Transverse colon (tissue), 4 donors: ENCODE results near the gene SMIM21.

Experiments used
- EP300 ChIP-seq: sonication (generic); formaldehyde crosslinking; IDR thresholded peaks from one replicate; pipeline ENCODE4 v1.6.1; 2017; ENCODE audit warnings: antibody characterized with exemption, low read depth
- POLR2A ChIP-seq: fragments of 450-650 bp; IDR thresholded peaks from one replicate; pipeline ENCODE4 v1.6.1; 2016; ENCODE audit warnings: antibody characterized with exemption, mild to moderate bottlenecking, moderate library complexity
- POLR2AphosphoS5 ChIP-seq, 3 donors: sonication (generic); formaldehyde crosslinking; IDR thresholded peaks; one replicate each; pipeline ENCODE4 v1.6.1; 2016; ENCODE audit warnings: antibody characterized with exemption in 3 of 3
- TF ChIP-seq, protein P1 (sequence below), 5 experiments: fragments of 200-600 bp in 3 of 5; fragments of 450-650 bp in 2 of 5; sonication (generic) in 3 of 5; IDR thresholded peaks; 1 replicate in 2 of 5; 2 replicates in 3 of 5; pipeline ENCODE4 v1.5.1; 2016 to 2017; ENCODE audit warnings: antibody characterized with exemption in 5 of 5, inconsistent platforms in 3 of 5, mild to moderate bottlenecking in 2 of 5, moderate library complexity in 1 of 5

DNA sequence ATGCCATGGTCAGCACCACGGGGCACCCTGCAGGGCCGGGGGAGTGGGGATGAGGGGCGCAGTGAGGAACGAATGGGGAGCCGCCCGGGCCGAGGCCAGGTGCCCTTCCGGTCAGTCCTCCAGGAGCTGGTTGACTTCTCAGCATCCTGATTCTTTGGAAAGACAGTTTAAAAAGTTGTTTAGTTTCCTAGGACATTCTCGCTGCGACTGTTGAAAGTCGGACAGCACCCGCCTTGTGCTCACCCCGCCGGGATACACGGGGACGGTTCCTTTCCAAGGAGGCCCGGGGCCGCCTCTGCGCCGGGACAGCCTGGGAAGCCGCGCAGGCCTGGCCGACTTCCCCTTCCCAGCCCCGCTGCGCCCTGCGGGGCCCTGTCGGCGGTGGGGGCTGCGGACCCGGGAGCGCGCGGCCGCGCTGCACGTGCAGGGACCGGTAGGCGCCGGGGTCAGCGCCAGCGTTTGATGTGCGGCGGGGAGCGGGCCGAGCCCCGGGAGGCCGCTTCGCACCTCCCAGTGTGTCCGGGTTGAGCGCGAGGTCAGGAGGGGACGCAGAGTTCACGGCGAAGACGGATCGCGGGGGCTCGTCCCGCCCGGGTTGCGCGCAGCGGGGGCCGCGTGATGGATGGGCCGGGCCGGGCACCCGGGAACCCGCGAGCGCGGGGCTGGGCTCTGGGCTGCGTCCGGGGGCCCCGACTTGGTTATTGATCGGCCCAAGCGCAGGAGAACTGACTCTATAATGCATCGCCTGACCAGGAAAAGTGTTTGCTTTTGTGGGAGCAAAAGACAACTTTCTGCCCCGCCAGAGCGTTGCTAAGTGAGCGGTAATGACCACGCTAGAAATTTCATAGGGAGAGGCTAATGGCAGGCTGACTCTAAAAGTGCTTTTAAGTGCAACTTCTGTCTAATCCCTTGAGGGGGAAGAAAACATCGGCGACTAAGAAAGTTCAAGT is 28.0 kb upstream of the SMIM21 start:
- TF ChIP-seq POLR2A (no peak), POLR2AphosphoS5 (IDR thresholded peaks at IDR 0.05) (no peak), EP300 (no peak)
- TF ChIP-seq, protein P1, sequence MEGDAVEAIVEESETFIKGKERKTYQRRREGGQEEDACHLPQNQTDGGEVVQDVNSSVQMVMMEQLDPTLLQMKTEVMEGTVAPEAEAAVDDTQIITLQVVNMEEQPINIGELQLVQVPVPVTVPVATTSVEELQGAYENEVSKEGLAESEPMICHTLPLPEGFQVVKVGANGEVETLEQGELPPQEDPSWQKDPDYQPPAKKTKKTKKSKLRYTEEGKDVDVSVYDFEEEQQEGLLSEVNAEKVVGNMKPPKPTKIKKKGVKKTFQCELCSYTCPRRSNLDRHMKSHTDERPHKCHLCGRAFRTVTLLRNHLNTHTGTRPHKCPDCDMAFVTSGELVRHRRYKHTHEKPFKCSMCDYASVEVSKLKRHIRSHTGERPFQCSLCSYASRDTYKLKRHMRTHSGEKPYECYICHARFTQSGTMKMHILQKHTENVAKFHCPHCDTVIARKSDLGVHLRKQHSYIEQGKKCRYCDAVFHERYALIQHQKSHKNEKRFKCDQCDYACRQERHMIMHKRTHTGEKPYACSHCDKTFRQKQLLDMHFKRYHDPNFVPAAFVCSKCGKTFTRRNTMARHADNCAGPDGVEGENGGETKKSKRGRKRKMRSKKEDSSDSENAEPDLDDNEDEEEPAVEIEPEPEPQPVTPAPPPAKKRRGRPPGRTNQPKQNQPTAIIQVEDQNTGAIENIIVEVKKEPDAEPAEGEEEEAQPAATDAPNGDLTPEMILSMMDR (IDR thresholded peaks at IDR 0.05) = no peak
